Mononuclear cell (primary cell): ENCODE results near the gene PPIAL4G. TPM values are rescaled to one million over a fixed set of nuclear protein-coding genes. Genes with fewer than 3 reads are reported as not detected.
"Not testable (repeated sequence)": the region's sequence is repeated elsewhere in the genome, so short reads cannot be mapped to it uniquely, and the experiment has no call there.

Source experiments
- H3K27me3 ChIP-seq: 2 replicates; pipeline ENCODE4 v1.6.0; 2011; ENCODE audit warnings: low read length, control low read depth; ENCODE audit not compliant: insufficient read depth
- H3K4me1 ChIP-seq: 2 replicates; pipeline ENCODE4 v1.5.1; 2011; ENCODE audit warnings: mild to moderate bottlenecking, low read length, control low read depth; ENCODE audit not compliant: insufficient read depth
- H3K4me3 ChIP-seq: 2 replicates; pipeline ENCODE4 v1.5.1; 2011; ENCODE audit warnings: mild to moderate bottlenecking, low read length, moderate library complexity
- H3K9me3 ChIP-seq: 2 replicates; pipeline ENCODE4 v1.5.1; 2011; ENCODE audit warnings: low read depth, mild to moderate bottlenecking, control low read depth, low read length
- total RNA-seq: library from RNA; depleted of rRNA; stranded (reverse); fragments of >200 nt; gene quantifications from one replicate; pipeline ENCODE4 v1.2.3, GENCODE V29; 2012

Gene PPIAL4G
- total RNA-seq, 1 donor = 0.21 TPM

GRCh38 chr1:148452845-148453244 lies 30.3 kb downstream of the PPIAL4G start:
- H3K27me3 ChIP-seq, H3K4me3 ChIP-seq, H3K9me3 ChIP-seq, H3K4me1 ChIP-seq: not testable (repeated sequence)

- not testable (repeated sequence) for H3K4me1 ChIP-seq, H3K27me3 ChIP-seq, H3K4me3 ChIP-seq, H3K9me3 ChIP-seq
Observed at GRCh38 chr1:148439654-148440325, 43.3 kb downstream of the PPIAL4G start.

GRCh38 chr1:148435406-148435805 lies 47.7 kb downstream of the PPIAL4G start:
- Histone ChIP-seq H3K4me1 (no peaks in the 10 kb centered on the region), H3K4me3 (no peak overlapping the region), H3K27me3 (no peaks in the 10 kb centered on the region), H3K9me3 (no peaks in the 10 kb centered on the region)

GRCh38 chr1:148434832-148435231 lies 48.3 kb downstream of the PPIAL4G start:
- no peaks in the 10 kb centered on the region for H3K27me3 ChIP-seq
- no peaks in the 10 kb centered on the region for H3K9me3 ChIP-seq
- no peaks in the 10 kb centered on the region for H3K4me1 ChIP-seq

GRCh38 chr1:148432916-148433317 lies 50.2 kb downstream of the PPIAL4G start:
- not testable (repeated sequence) for H3K4me1 ChIP-seq, H3K27me3 ChIP-seq, H3K9me3 ChIP-seq, H3K4me3 ChIP-seq

More at GRCh38 chr1:148434832-148435231, 48.3 kb downstream of the PPIAL4G start:
- no peak overlapping the region for H3K4me3 ChIP-seq

Other genes starting within 250 kb of the PPIAL4G start
- gene NBPF14, start 112.7 kb upstream of the PPIAL4G start, total RNA-seq = 23.0 TPM